ENCODE measurements around the gene SDC4. TPM values are rescaled to one million over a fixed set of nuclear protein-coding genes. Genes with fewer than 3 reads are reported as not detected.

SDC4 gene
- total RNA-seq, 2 experiments from 2014 or later: 28.1 to 28.3 TPM

DNA sequence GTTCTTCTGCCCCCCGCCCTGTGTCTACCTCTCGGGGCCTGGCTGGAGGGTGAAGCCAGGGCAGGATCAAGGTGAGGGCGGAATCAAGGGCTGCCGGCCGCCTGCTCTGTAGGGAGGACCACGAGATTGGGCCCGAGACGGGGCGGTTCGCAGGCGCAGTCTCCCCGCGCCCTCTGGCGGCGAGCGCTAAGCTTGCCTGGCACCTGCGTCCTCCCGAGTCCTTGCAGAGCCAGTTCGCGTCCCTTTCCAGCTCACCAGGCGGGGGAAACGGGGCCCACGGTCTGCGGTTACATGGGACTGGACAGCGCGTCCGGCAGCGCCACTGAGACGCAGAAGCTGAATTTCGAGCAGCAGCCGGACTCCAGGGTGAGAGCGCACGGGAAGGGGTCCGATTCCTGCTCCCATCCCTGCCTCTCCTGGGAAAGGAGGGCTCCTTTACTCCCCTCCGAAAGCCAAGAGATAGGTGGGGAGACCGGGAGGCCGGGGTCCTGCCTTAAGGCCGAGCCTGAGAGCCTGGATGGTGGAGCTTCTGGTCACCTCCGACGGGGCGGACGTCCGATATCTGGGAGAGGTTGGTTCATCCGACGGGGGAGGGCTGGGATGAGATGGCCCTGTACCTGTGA, 36.5 kb downstream of the SDC4 start:
- H3K36me3 Mint-ChIP-seq (ENCODE audit: low read depth): no peaks in the 10 kb centered on the region
- ChIA-PET CTCF (interaction anchor here (0.7 to 3.2 kb wide), 24 partner anchors 9 to 459 kb away, joined by 3 to 33 read pairs (median 4); partner anchors contain the start of gene SDC4), POLR2A (interaction anchor here (0.9 kb wide), 1 partner anchor 18 kb away, joined by 3 read pairs; no protein-coding TSS in a partner anchor)
- H3K9me3 Mint-ChIP-seq: no peaks in the 10 kb centered on the region
- no peak overlapping the region for H3K4me3 Mint-ChIP-seq
- no peak overlapping the region for H3K27ac Mint-ChIP-seq
- H3K4me1 Mint-ChIP-seq: peaks cover 13% of the 10 kb centered on the region
- H3K27me3 Mint-ChIP-seq: peaks cover 33% of the 10 kb centered on the region
- peak; percentile 69 for DNase-seq

GRCh38 chr20:45309075-45309474, 39.1 kb downstream of the SDC4 start:
- CTCF ChIA-PET: interaction anchor here (1.4 kb wide), 1 partner anchor 141 kb away, joined by 3 read pairs; no protein-coding TSS in a partner anchor
- no peak for DNase-seq
- no peak overlapping the region for H3K27ac Mint-ChIP-seq
- no peaks in the 10 kb centered on the region for H3K36me3 Mint-ChIP-seq (ENCODE audit: low read depth)
- H3K27me3 Mint-ChIP-seq: peaks cover 26% of the 10 kb centered on the region
- H3K4me1 Mint-ChIP-seq: peaks cover 16% of the 10 kb centered on the region
- no peak overlapping the region for H3K4me3 Mint-ChIP-seq
- POLR2A ChIA-PET: no interaction called here
- H3K9me3 Mint-ChIP-seq: no peaks in the 10 kb centered on the region

DNA sequence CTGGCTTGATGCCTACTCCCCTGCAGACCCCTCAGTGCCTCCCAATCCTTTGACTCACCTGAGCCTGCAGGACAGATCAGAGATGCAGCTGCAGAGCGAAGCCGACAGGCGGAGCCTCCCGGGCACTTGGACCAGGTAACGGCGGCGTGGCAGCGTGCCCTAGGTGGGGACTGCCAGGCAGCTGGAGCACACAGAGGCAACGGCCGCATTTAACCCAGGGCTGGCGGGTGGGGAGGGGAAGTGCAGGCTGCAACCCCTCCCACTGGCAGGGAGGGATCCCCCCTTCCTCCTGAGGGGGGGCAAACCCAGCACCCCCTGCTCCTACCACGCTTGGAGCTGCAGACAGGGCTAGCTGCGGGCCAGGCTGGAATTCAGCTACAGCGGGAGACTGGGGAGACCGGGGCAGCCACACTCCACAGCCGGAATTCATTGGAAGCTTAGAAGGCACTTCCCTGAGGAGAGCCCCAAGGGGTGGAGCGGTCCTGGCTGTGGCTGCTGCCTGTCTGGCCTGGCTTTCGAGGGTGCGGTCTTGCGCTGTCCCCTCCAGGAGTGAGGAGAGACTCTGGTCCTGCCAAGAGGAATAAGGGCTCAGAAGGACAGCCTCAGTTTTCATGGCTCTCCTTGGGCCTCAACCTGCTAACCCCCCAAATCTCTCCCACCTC, 40.0 kb downstream of the SDC4 start, which contains the start of gene MATN4:
MATN4 (minus strand) TSS at position 183 of the 662 bp plus-strand sequence. CDS start 2,717 bp downstream, outside the sequence.
- POLR2A ChIA-PET: no interaction called here
- peaks cover 24% of the 10 kb centered on the region for H3K4me1 Mint-ChIP-seq
- CTCF ChIA-PET: interaction anchor here (1.0 to 1.8 kb wide), 2 partner anchors 10 to 14 kb away, joined by 3 to 8 read pairs; no protein-coding TSS in a partner anchor
- H3K4me3 Mint-ChIP-seq: no peak within 1 kb of the TSS
- H3K27ac Mint-ChIP-seq: no peak within 1 kb of the TSS
- H3K9me3 Mint-ChIP-seq: no peaks in the 10 kb centered on the region
- no peaks in the 10 kb centered on the region for H3K36me3 Mint-ChIP-seq (ENCODE audit: low read depth)
- H3K27me3 Mint-ChIP-seq: peaks cover 25% of the 10 kb centered on the region
- no peak for DNase-seq

- Mint-ChIP-seq H3K4me3 (no peak overlapping the region), H3K4me1 (peaks cover 30% of the 10 kb centered on the region), H3K27me3 (peaks cover 22% of the 10 kb centered on the region), H3K27ac (no peak overlapping the region), H3K9me3 (no peaks in the 10 kb centered on the region), H3K36me3 (ENCODE audit: low read depth) (no peaks in the 10 kb centered on the region)
- POLR2A ChIA-PET: no interaction called here
- CTCF ChIA-PET: interaction anchor here (0.9 to 1.8 kb wide), 4 partner anchors 11 to 464 kb away, joined by 3 to 8 read pairs (median 3); no protein-coding TSS in a partner anchor
- DNase-seq: no peak
Measured at GRCh38 chr20:45307076-45307640, 41.1 kb downstream of the SDC4 start.

- POLR2A ChIA-PET: no interaction called here
- peak; percentile 46 for DNase-seq
- Mint-ChIP-seq H3K36me3 (ENCODE audit: low read depth) (no peaks in the 10 kb centered on the region), H3K27me3 (peaks cover 20% of the 10 kb centered on the region), H3K4me3 (no peak within 1 kb of the TSS), H3K27ac (no peak within 1 kb of the TSS), H3K9me3 (no peaks in the 10 kb centered on the region), H3K4me1 (peaks cover 34% of the 10 kb centered on the region)
- CTCF ChIA-PET: interaction anchor here (1.0 to 1.8 kb wide), 2 partner anchors 13 to 464 kb away, joined by 3 to 8 read pairs; no protein-coding TSS in a partner anchor
Measured at GRCh38 chr20:45306431-45306982, 41.7 kb downstream of the SDC4 start, which contains the start of gene RBPJL. RBPJL (plus strand) TSS chr20:45306840; CDS start chr20:45306923, 83 bp downstream.

DNA sequence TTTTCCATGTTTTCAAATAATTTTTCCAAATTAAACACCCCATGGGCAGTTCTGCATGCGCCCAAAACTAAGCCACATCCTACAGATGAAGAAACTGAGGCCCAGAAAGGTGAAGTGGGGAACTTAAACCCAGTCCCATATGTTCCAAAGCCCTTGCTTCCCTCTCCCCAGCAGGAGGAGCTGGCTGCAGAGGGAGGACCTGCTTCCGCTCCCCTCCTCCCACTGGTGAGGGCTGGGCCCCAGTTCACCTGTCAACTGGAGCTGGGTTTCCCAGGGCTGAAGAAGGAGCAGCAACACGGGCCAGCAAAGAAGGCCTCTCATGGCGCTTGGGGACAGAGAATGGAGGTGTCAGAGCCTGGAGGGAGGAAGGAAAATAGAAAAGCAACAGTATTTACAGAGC, 43.0 kb downstream of the SDC4 start:
- no peak overlapping the region for H3K4me3 Mint-ChIP-seq
- no peak overlapping the region for H3K27ac Mint-ChIP-seq
- H3K27me3 Mint-ChIP-seq: peaks cover 17% of the 10 kb centered on the region

DNA sequence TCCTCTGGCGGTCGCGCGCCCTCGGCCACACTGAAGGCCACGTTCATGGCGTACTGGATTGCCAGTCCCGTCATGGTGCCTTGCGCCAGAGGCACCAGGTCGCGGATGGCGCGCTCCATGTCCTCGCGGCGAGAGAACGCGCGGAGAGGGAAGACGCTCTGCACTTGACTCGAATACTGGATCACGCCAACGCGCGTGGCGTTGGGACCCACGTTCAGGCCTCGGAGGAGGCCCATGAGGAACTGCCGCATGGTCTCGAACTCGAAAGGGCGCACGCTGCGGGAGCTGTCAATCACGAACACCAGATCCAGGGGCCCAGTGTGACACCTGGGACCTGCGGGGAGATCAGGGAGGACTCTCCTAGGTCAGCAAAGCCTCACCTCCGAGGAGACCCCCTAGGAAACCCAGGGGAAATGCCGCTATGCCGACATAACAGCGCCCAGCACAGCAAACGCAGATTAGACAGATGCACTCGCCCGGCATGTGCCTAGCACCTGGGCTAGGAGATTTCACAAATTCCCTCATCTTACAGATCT, 43.7 kb downstream of the SDC4 start:
- Mint-ChIP-seq H3K27me3 (peaks cover 13% of the 10 kb centered on the region), H3K9me3 (no peaks in the 10 kb centered on the region), H3K4me3 (no peak overlapping the region), H3K27ac (no peak overlapping the region), H3K36me3 (ENCODE audit: low read depth) (no peaks in the 10 kb centered on the region), H3K4me1 (peaks cover 42% of the 10 kb centered on the region)
- ChIA-PET CTCF (interaction anchor here (0.9 to 6.5 kb wide), 8 partner anchors 8 to 165 kb away, joined by 3 to 95 read pairs (median 4); partner anchors contain the start of gene SYS1), POLR2A (interaction anchor here (3.5 kb wide), 1 partner anchor 11 kb away, joined by 15 read pairs; no protein-coding TSS in a partner anchor)
- no peak for DNase-seq

More for the DNA sequence above, 43.0 kb downstream of the SDC4 start:
- DNase-seq: no peak
- ChIA-PET POLR2A (interaction anchor here (0.9 kb wide), 1 partner anchor 212 kb away, joined by 3 read pairs; no protein-coding TSS in a partner anchor), CTCF (interaction anchor here (0.6 to 6.5 kb wide), 6 partner anchors 8 to 170 kb away, joined by 3 to 95 read pairs (median 3); no protein-coding TSS in a partner anchor)
- no peaks in the 10 kb centered on the region for H3K9me3 Mint-ChIP-seq
- peaks cover 37% of the 10 kb centered on the region for H3K4me1 Mint-ChIP-seq
- no peaks in the 10 kb centered on the region for H3K36me3 Mint-ChIP-seq (ENCODE audit: low read depth)

GRCh38 chr20:45303586-45304463, 44.4 kb downstream of the SDC4 start:
- Mint-ChIP-seq H3K27ac (peak overlapping the region; percentile 12), H3K4me1 (peaks cover 44% of the 10 kb centered on the region)
- CTCF ChIA-PET: interaction anchor here (1.0 to 6.5 kb wide), 9 partner anchors 9 to 467 kb away, joined by 3 to 95 read pairs (median 5); partner anchors contain the start of gene SYS1

GRCh38 chr20:45301824-45302271, 46.4 kb downstream of the SDC4 start:
- Mint-ChIP-seq H3K27ac (peak overlapping the region; percentile 74), H3K4me3 (no peak overlapping the region), H3K27me3 (peaks cover 8% of the 10 kb centered on the region), H3K9me3 (no peaks in the 10 kb centered on the region), H3K36me3 (ENCODE audit: low read depth) (no peaks in the 10 kb centered on the region), H3K4me1 (peaks cover 44% of the 10 kb centered on the region)
- CTCF ChIA-PET: interaction anchor here (0.7 to 6.5 kb wide), 9 partner anchors 9 to 469 kb away, joined by 3 to 95 read pairs (median 5); no protein-coding TSS in a partner anchor
- POLR2A ChIA-PET: interaction anchor here (1.8 to 3.5 kb wide), 2 partner anchors 8 to 17 kb away, joined by 8 to 15 read pairs; no protein-coding TSS in a partner anchor
- DNase-seq: no peak

More at GRCh38 chr20:45303586-45304463, 44.4 kb downstream of the SDC4 start:
- POLR2A ChIA-PET: interaction anchor here (1.2 to 3.5 kb wide), 3 partner anchors 10 to 15 kb away, joined by 3 to 15 read pairs (median 8); no protein-coding TSS in a partner anchor
- Mint-ChIP-seq H3K4me3 (no peak overlapping the region), H3K9me3 (no peaks in the 10 kb centered on the region), H3K27me3 (peaks cover 13% of the 10 kb centered on the region), H3K36me3 (ENCODE audit: low read depth) (no peaks in the 10 kb centered on the region)
- DNase-seq: no peak

GRCh38 chr20:45300961-45301360, 47.3 kb downstream of the SDC4 start:
- peaks cover 44% of the 10 kb centered on the region for H3K4me1 Mint-ChIP-seq
- H3K27ac Mint-ChIP-seq: no peak overlapping the region
- peak; percentile 49 for DNase-seq
- ChIA-PET CTCF (interaction anchor here (0.7 to 6.5 kb wide), 9 partner anchors 8 to 470 kb away, joined by 3 to 95 read pairs (median 4); no protein-coding TSS in a partner anchor), POLR2A (interaction anchor here (0.5 kb wide), 2 partner anchors 708 to 1455 kb away, joined by 3 read pairs; no protein-coding TSS in a partner anchor)
- H3K36me3 Mint-ChIP-seq (ENCODE audit: low read depth): no peaks in the 10 kb centered on the region
- no peak overlapping the region for H3K4me3 Mint-ChIP-seq
- H3K9me3 Mint-ChIP-seq: no peaks in the 10 kb centered on the region
- H3K27me3 Mint-ChIP-seq: peaks cover 8% of the 10 kb centered on the region

DNA sequence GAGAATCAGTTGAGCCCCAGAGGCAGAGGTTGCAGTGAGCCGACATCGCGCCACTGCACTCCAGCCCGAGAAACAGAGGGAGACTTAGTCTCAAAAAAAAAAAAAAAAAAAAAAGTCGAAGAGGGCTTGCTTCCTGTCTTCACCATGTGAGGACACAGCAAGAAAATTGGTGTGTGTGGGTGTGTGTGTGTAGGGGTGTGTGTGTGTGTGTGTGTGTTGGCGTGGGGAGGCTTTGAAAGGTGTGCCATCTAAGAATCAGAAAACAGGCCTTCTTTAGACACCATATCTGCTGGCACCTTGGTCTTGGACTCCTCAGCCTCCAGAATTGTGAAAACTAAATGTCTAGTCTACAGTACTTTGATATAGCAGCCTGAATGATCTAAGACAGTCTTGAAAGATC, 48.4 kb downstream of the SDC4 start:
- CTCF ChIA-PET: interaction anchor here (1.6 to 6.5 kb wide), 2 partner anchors 7 to 136 kb away, joined by 5 to 95 read pairs; no protein-coding TSS in a partner anchor
- H3K27ac Mint-ChIP-seq: no peak overlapping the region

More for the DNA sequence above, 48.4 kb downstream of the SDC4 start:
- Mint-ChIP-seq H3K4me3 (no peak overlapping the region), H3K9me3 (no peaks in the 10 kb centered on the region), H3K36me3 (ENCODE audit: low read depth) (peaks cover 2% of the 10 kb centered on the region), H3K4me1 (peaks cover 42% of the 10 kb centered on the region), H3K27me3 (peaks cover 6% of the 10 kb centered on the region)
- POLR2A ChIA-PET: no interaction called here
- DNase-seq: no peak
